Stimulated activated CD8-positive, alpha-beta memory T cell treated with anti-CD3 and anti-CD28 coated beads, Interleukin-7, amount 100 ng/mL, for 24 hours (primary cell): Measurements from ENCODE around the gene COL18A1.

ENCODE experiments used
- DNase-seq: peaks from one replicate; pipeline ENCODE4 v3.0.0-alpha.2; 2020; ENCODE audit warnings: low read depth

The COL18A1 gene

GRCh38 chr21:45507888-45508508 lies 103.0 kb downstream of the COL18A1 start:
- no peak for DNase-seq

GRCh38 chr21:45508607-45509565 lies 103.9 kb downstream of the COL18A1 start:
- DNase-seq, result no peak

GRCh38 chr21:45509566-45510465 lies 104.9 kb downstream of the COL18A1 start:
- DNase-seq, result no peak

- DNase-seq, result no peak
Observed at GRCh38 chr21:45510466-45510955, 105.5 kb downstream of the COL18A1 start.

DNA sequence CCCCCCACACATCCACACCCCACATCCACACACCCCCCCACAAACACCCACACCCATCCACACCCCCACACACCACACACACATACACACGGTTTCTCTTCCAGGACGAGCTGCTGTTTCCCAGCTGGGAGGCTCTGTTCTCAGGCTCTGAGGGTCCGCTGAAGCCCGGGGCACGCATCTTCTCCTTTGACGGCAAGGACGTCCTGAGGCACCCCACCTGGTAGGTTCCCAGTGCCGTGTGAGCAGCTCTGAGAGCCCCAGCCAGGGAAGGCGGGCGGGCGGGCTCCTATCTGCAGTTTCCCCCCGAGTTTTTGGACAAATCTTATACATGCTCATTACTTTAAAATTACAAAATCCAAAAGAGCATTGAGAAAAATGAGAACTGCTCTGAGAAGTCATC lies 106.0 kb downstream of the COL18A1 start:
- no peak for DNase-seq

GRCh38 chr21:45511661-45512431 lies 106.9 kb downstream of the COL18A1 start:
- no peak for DNase-seq

DNA sequence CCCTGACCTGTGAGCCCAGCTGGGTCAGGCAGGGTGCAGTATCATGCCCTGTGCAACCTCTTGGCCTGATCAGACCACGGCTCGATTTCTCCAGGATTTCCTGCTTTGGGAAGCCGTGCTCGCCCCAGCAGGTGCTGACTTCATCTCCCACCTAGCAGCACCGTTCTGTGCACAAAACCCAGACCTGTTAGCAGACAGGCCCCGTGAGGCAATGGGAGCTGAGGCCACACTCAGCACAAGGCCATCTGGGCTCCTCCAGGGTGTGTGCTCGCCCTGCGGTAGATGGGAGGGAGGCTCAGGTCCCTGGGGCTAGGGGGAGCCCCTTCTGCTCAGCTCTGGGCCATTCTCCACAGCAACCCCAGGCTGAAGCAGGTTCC lies 107.6 kb downstream of the COL18A1 start:
- DNase-seq, result no peak

- DNase-seq, result no peak
Observed at GRCh38 chr21:45513003-45513717, 108.2 kb downstream of the COL18A1 start.

DNA sequence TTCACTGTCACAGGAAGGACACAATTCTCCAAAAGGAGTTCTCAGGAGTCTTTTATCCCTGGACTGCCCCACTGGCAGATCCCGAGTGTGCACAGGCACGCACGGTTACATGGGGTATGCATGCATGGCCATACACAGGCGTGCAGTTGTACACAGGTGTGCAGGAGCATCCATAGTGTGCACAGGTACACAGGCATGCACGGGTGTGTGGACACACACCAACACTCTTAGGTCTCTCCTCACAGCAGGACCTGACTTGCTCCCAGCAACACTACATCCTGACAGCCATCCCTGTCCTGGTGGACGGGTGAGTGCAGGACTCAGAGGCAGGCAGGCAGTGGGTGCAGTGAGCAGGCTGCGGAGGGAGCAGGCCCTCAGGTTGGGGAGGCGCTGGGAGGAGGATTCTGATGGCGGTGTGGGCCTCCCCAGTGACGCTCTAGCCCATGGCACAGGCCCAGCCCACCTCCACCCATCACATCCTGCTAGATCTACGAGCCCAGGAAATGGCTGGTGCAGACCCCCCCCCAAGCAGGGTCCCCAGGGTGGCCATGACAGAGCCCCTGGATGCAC lies 108.9 kb downstream of the COL18A1 start:
- DNase-seq, result no peak

DNA sequence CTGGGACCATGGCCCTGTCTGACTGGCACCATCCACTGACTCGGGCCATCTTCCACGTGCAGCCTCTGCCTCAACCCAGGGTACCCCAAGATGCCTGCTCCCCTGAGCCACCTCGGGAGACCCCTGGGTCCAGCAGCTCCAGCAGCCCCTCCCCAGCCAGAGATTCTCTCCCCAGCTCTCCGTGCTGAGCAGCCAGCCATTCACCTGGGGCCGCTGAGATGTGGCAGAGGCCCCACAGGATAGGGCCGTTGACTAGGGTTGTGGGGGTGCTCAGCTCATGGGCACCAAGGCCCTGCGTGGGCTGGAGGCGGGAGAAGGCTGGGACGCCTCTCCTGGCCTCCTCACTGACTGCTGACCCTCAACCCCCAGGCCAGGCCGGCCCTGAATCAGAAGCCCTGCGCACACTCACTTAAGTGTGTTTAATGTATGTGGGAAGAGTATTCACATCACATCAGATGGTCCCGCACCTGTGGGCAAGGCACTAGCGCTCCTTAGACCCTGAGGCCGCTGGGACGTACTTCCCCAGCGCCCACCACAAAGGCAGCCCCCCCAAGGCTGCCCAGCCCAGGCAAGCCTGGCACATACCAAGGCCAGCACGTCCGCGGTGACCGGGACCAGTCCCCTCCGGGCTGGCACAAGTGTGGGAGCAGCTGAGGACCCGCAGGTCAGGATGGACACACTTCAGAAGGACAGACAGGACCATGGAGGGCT lies 109.5 kb downstream of the COL18A1 start:
- DNase-seq, result no peak

- no peak for DNase-seq
Observed at GRCh38 chr21:45515241-45516061, 110.5 kb downstream of the COL18A1 start.

DNA sequence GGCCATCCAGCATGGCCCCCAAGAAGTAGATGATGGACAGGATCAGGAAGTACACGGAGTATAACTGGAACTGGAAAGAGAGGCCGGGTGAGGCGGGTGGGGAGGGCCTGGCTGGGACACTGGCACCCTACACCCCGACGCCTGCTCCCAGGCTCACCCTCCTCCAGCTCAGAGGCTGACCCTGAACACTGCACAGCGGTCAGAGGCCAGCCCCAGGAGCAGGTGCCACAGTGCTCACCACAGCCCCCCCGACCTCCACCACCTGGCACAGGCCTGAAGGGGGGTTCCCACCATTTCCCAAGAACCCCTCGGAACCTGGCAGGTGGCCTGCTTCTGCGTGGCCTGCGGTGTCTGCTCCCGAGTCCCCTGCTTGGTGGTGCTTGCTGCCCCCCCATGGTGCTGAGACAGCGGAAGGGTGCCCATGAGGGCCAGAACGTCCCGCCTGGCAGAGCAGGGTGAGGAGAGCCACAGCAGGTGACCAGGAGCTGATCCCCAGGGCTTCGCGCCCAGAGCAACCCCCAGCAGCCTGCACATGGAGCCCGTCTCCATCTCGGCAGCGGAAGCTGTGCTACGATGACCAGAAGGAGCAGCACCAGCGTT lies 111.2 kb downstream of the COL18A1 start:
- no peak for DNase-seq

GRCh38 chr21:45516671-45517151 lies 111.7 kb downstream of the COL18A1 start:
- DNase-seq, result no peak

GRCh38 chr21:45517249-45518065 lies 112.5 kb downstream of the COL18A1 start:
- DNase-seq, result no peak

DNA sequence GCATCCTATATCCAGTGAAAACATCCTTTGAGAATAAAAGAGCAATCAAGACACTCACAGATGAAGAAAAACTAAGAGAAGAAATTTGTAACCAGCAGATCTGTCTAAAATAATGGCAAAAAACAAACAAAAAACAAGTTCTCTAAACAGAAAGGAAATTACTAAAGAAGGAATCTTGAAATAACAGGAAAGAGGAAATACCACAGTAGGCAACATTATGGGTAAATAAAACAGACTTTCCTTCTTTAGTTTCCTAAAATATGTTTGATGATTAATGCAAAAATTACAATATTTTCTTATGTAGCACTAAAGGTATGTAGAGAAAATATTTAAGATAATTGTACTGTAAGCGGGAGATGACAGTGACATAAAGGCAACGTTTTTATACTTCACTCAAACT lies 113.8 kb downstream of the COL18A1 start:
- DNase-seq, result no peak

GRCh38 chr21:45519182-45519581 lies 114.2 kb downstream of the COL18A1 start:
- DNase-seq, result no peak

- no peak for DNase-seq
Observed at GRCh38 chr21:45521241-45521640, 116.3 kb downstream of the COL18A1 start.
